ENCODE measurements around the gene ATXN2. TPM values are rescaled to one million over a fixed set of nuclear protein-coding genes. Genes with fewer than 3 reads are reported as not detected.

The ATXN2 gene
- total RNA-seq, 1 experiment from 2014 or later = 108 TPM

DNA sequence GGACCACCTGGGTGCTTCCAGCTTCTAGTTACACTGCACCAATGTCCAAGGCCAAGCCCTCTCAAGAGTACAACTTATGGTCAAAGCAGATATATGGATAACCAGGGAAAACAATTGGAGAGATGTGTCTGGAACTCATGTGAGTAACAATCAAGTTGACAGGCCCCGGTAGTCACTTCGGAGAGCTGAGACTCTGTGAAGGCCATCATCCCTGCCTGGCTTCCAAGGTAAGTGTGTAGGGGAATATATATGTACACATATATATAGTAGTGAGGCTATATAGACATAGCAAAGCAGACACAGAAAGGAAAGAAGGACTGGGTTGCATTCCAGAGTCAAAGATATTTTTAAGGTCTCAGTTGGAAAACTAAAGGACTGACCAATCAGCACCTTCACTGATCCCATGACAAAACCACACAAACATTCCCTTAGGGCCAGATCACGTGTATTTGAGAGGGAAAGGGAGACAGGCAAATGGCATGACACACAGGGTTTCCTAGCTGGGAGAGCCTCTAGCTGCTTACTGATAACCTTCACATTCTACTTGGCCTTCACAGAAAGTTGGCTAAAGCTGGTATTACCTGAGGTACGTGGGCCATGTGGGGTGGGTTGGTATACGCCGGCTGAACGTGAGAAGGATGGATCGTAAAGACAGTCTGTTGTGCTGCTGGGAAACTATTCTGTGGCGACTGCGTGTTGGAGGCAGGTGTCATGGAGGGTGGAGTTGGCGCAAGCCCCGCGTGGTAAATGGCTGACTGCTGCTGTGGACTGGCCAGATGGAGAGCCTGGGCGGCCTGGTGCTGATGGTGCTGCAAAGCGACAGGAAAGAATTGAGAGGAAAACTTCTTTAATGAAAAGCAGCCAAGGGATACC, 143.4 kb downstream of the ATXN2 start:
- no TSS peak for BruUV-seq (replicated peaks)
- H2AFZ ChIP-seq = no peak overlapping the region
- CTCF ChIA-PET = no interaction called here
- H3K36me3 ChIP-seq (ENCODE audit: low read depth) = peaks cover 23% of the 10 kb centered on the region
- POLR2A ChIA-PET (ENCODE audit: unreplicated experiment) = no interaction called here
- H4K20me1 ChIP-seq (ENCODE audit: insufficient read depth) = peaks cover 28% of the 10 kb centered on the region
- H3K4me2 ChIP-seq = no peak overlapping the region
- no peak for DNase-seq
- H3K79me2 ChIP-seq (ENCODE audit: low read depth) = no peaks in the 10 kb centered on the region
- no peaks in the 10 kb centered on the region for H3K4me1 ChIP-seq (replicated peaks; ENCODE audit: insufficient read depth)
- no peaks in the 10 kb centered on the region for H3K27me3 ChIP-seq (ENCODE audit: insufficient read depth, low read depth)
- intact Hi-C loops (cut with micrococcal nuclease; ENCODE audit: unreplicated experiment) = no loop called here
- no peaks in the 10 kb centered on the region for H3K9me3 ChIP-seq (ENCODE audit: insufficient read depth, low read depth)
- H3F3A ChIP-seq (ENCODE audit: insufficient read depth, low read depth) = peaks cover 47% of the 10 kb centered on the region
- no peak for TF ChIP-seq EZH2 (IDR thresholded peaks at IDR 0.05; ENCODE audit: low read depth)
- TF ChIP-seq, protein P1, sequence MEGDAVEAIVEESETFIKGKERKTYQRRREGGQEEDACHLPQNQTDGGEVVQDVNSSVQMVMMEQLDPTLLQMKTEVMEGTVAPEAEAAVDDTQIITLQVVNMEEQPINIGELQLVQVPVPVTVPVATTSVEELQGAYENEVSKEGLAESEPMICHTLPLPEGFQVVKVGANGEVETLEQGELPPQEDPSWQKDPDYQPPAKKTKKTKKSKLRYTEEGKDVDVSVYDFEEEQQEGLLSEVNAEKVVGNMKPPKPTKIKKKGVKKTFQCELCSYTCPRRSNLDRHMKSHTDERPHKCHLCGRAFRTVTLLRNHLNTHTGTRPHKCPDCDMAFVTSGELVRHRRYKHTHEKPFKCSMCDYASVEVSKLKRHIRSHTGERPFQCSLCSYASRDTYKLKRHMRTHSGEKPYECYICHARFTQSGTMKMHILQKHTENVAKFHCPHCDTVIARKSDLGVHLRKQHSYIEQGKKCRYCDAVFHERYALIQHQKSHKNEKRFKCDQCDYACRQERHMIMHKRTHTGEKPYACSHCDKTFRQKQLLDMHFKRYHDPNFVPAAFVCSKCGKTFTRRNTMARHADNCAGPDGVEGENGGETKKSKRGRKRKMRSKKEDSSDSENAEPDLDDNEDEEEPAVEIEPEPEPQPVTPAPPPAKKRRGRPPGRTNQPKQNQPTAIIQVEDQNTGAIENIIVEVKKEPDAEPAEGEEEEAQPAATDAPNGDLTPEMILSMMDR (conservative IDR thresholded peaks at IDR 0.05) = no peak
- no peak overlapping the region for H3K4me3 ChIP-seq
- H3K27ac ChIP-seq = no peak overlapping the region
- H3K9me2 ChIP-seq (ENCODE audit: insufficient read depth) = no peaks in the 10 kb centered on the region

DNA sequence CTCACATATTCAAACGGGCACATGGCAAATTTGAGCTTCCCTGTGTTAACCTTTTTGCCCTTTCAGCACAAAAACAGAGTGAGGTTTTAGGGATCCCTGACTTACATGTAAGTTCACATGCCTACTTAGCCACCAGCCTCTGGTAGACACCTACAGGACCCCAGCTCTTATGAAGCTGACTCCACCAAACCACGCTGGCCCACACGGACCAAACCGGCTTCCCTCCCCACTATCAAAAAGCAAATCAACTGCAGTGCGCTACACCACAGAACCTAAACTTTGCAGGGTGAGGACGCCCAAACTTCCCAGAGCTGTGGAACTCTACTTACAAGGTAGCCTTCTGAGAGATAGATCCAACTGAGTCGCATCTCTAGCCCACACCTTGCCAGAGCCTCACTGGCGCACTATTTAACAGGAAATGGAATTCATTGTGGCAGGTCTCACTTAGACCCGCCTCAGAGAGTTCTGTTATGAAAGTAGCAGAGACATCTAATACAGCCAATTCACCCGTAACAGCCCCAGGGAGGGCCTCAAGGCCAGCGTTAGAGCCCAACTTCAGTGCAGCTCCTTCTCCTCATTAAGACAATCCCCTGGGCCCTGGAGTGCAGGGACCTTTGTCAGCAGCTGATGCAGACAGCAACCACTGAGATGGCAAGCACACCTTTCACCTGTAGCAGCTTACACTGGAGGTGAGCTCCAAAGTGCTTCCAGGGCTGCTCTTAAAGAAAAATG, 144.2 kb downstream of the ATXN2 start:
- H3K36me3 ChIP-seq (ENCODE audit: low read depth) = peaks cover 30% of the 10 kb centered on the region
- H3K79me2 ChIP-seq (ENCODE audit: low read depth) = no peaks in the 10 kb centered on the region
- H3K9me3 ChIP-seq (ENCODE audit: insufficient read depth, low read depth) = no peaks in the 10 kb centered on the region
- TF ChIP-seq EZH2 (IDR thresholded peaks at IDR 0.05; ENCODE audit: low read depth) = no peak
- TF ChIP-seq, protein P1 (conservative IDR thresholded peaks at IDR 0.05) = no peak
- peaks cover 29% of the 10 kb centered on the region for H4K20me1 ChIP-seq (ENCODE audit: insufficient read depth)
- no peak overlapping the region for H3K4me3 ChIP-seq
- H2AFZ ChIP-seq = no peak overlapping the region
- POLR2A ChIA-PET (ENCODE audit: unreplicated experiment) = no interaction called here
- no peaks in the 10 kb centered on the region for H3K9me2 ChIP-seq (ENCODE audit: insufficient read depth)
- no peaks in the 10 kb centered on the region for H3K4me1 ChIP-seq (replicated peaks; ENCODE audit: insufficient read depth)
- intact Hi-C loops (cut with micrococcal nuclease; ENCODE audit: unreplicated experiment) = no loop called here
- DNase-seq = no peak
- no TSS peak for BruUV-seq (replicated peaks)
- no peak overlapping the region for H3K27ac ChIP-seq
- H3K4me2 ChIP-seq = no peak overlapping the region
- peaks cover 54% of the 10 kb centered on the region for H3F3A ChIP-seq (ENCODE audit: insufficient read depth, low read depth)
- H3K27me3 ChIP-seq (ENCODE audit: insufficient read depth, low read depth) = no peaks in the 10 kb centered on the region
- CTCF ChIA-PET = interaction anchor here (0.5 kb wide), 1 partner anchor 434 kb away, joined by 10 read pairs; no protein-coding TSS in a partner anchor

DNA sequence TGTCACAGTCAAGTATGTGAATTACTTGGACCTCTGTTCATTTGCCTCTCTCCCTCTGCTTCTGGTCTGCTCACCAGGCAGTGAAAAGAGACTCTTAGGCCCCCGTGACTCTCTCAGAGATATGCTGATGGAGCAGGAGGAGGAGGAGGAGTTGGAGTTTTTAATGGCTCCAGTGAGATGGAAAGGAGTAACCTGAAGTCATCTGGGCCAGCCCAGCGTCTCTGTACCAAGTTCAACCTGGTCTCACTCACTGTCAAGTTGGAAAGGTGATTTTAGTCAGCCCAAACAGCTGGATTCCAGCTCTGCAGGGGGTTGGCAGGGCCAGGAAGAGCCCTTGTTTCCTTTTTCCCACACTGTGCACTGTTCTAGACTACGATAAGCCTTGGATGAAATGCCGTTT, 144.8 kb downstream of the ATXN2 start:
- Histone ChIP-seq H3K27ac (no peak overlapping the region), H4K20me1 (ENCODE audit: insufficient read depth) (peaks cover 29% of the 10 kb centered on the region), H3K36me3 (ENCODE audit: low read depth) (peaks cover 30% of the 10 kb centered on the region), H3K27me3 (ENCODE audit: insufficient read depth, low read depth) (no peaks in the 10 kb centered on the region), H3F3A (ENCODE audit: insufficient read depth, low read depth) (peaks cover 54% of the 10 kb centered on the region), H3K4me3 (no peak overlapping the region), H3K9me2 (ENCODE audit: insufficient read depth) (no peaks in the 10 kb centered on the region), H3K9me3 (ENCODE audit: insufficient read depth, low read depth) (no peaks in the 10 kb centered on the region), H3K4me2 (no peak overlapping the region), H3K79me2 (ENCODE audit: low read depth) (no peaks in the 10 kb centered on the region), H2AFZ (no peak overlapping the region), H3K4me1 (replicated peaks; ENCODE audit: insufficient read depth) (no peaks in the 10 kb centered on the region)
- DNase-seq = no peak
- BruUV-seq (replicated peaks) = no TSS peak
- intact Hi-C loops (cut with micrococcal nuclease; ENCODE audit: unreplicated experiment) = no loop called here
- no peak for TF ChIP-seq EZH2 (IDR thresholded peaks at IDR 0.05; ENCODE audit: low read depth)
- TF ChIP-seq, protein P1 (conservative IDR thresholded peaks at IDR 0.05) = no peak
- ChIA-PET CTCF (no interaction called here), POLR2A (ENCODE audit: unreplicated experiment) (no interaction called here)
